ENCODE results near the gene FBXL17. TPM values are rescaled to one million over a fixed set of nuclear protein-coding genes. Genes with fewer than 3 reads are reported as not detected.

Gene FBXL17
- total RNA-seq, 4 donors from 2014 or later = 10.7 to 31.6 (median 22.1) TPM

GRCh38 chr5:108046955-108047670 is 334.8 kb downstream of the FBXL17 start:
- Histone ChIP-seq H3K27me3 (no peaks in the 10 kb centered on the region), H3K36me3 (no peaks in the 10 kb centered on the region), H3K27ac (no peak overlapping the region), H3K4me1 (no peaks in the 10 kb centered on the region), H3K4me3 (no peak overlapping the region), H3K9me3 (peaks cover 0 to 2% (median 0%) of the 10 kb centered on the region in 4 donors)
- no peak for TF ChIP-seq CTCF (IDR thresholded peaks at IDR 0.05)
- TF ChIP-seq POLR2A (IDR thresholded peaks at IDR 0.05) = no peak
- DNase-seq = no peak

GRCh38 chr5:108036482-108036881 is 345.4 kb downstream of the FBXL17 start:
- Histone ChIP-seq H3K27me3 (no peaks in the 10 kb centered on the region), H3K36me3 (no peaks in the 10 kb centered on the region), H3K27ac (no peak overlapping the region), H3K4me3 (no peak overlapping the region), H3K9me3 (no peaks in the 10 kb centered on the region), H3K4me1 (no peaks in the 10 kb centered on the region)
- TF ChIP-seq POLR2A (IDR thresholded peaks at IDR 0.05) (no peak), CTCF (IDR thresholded peaks at IDR 0.05) (no peak)
- no peak for DNase-seq

GRCh38 chr5:108028883-108029282 is 353.0 kb downstream of the FBXL17 start:
- Histone ChIP-seq H3K27me3 (no peaks in the 10 kb centered on the region), H3K36me3 (no peaks in the 10 kb centered on the region), H3K4me1 (no peaks in the 10 kb centered on the region), H3K27ac (no peak overlapping the region), H3K9me3 (no peaks in the 10 kb centered on the region), H3K4me3 (no peak overlapping the region)
- DNase-seq = no peak
- TF ChIP-seq POLR2A (IDR thresholded peaks at IDR 0.05) (no peak), CTCF (IDR thresholded peaks at IDR 0.05) (no peak)

GRCh38 chr5:108028412-108028811 is 353.5 kb downstream of the FBXL17 start:
- Histone ChIP-seq H3K4me3 (no peak overlapping the region), H3K27me3 (no peaks in the 10 kb centered on the region), H3K4me1 (no peaks in the 10 kb centered on the region), H3K36me3 (no peaks in the 10 kb centered on the region), H3K27ac (no peak overlapping the region), H3K9me3 (no peaks in the 10 kb centered on the region)
- no peak for DNase-seq
- TF ChIP-seq POLR2A (IDR thresholded peaks at IDR 0.05) (no peak), CTCF (IDR thresholded peaks at IDR 0.05) (no peak)

- Histone ChIP-seq H3K4me1 (no peaks in the 10 kb centered on the region), H3K27ac (no peak overlapping the region), H3K4me3 (no peak overlapping the region), H3K27me3 (no peaks in the 10 kb centered on the region), H3K9me3 (no peaks in the 10 kb centered on the region), H3K36me3 (no peaks in the 10 kb centered on the region)
- no peak for DNase-seq
- TF ChIP-seq CTCF (IDR thresholded peaks at IDR 0.05) (no peak), POLR2A (IDR thresholded peaks at IDR 0.05) (no peak)
Measured at GRCh38 chr5:108025957-108026356, 355.9 kb downstream of the FBXL17 start.

Data from Peyer's patch (tissue), 4 donors.